ENCODE data around the gene IFT52.

GRCh38 chr20:43686820-43687219, 96.1 kb downstream of the IFT52 start:
- TF ChIP-seq POLR2A (IDR thresholded peaks at IDR 0.05) (no peak), CTCF (IDR thresholded peaks at IDR 0.05) (no peak)

Measured in heart left ventricle (tissue), 13 donors.